ENCODE results near the gene WNK3.

The WNK3 gene

DNA sequence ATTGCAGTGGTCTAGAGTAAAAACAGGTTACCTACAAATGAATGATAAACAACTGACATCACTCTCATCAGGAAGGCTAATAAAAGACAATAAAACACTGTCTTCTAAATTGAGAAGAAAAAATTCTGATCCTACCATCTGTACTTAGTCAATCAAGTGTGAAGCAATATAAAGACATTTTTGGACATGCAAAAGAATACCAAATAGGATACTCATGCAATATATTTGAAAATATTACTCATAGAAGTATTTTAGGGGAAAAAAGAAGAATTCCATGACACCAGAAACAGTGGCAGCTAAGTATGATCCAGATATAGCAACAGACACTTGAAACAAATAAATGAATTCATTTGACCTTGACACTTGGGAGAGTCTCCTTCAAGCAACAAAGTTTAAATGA, 111.0 kb downstream of the WNK3 start:
- no peak for FAIRE-seq
- DNase-seq (ENCODE audit: low spot score) = no peak

DNA sequence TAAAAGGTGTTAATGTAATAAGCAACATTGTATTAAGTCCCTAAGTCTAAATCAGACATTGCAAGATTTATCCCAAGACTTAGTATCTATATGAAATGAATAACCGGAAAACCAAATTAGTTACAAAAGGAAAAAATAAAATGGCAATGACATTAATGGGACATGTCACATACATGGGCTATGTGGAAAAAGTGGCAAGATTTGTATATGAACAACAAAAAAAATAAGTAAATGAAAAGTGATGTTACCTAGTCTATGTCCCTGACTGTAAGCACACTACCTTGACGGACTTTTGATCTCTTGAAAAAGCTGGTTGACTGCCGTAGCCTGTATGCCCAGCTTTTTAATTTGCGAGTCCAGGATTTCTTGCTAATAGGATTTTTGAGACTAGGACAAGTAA, 119.3 kb downstream of the WNK3 start:
- DNase-seq (ENCODE audit: low spot score) = no peak
- no peak for FAIRE-seq

DNA sequence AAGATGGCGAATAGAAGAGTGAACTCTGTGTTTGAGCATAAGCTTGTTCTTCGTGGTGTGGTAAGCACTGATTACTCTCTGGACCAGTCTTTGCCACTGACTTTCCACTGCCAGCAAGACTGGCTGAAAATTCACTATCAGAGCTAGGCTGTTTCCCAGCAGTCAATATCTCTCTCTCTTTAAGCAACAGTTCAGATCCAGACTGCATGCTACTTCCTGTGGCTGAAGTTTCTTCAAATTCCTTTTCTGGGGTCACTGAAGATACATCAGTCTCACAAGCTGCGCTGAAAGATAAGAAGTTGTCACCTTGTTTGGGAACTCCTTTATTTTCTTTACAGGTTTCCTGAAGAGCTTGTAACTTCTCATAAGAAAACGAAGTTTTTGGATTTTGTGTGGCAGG, 120.8 kb downstream of the WNK3 start:
- DNase-seq (ENCODE audit: low spot score) (no peak), FAIRE-seq (no peak)

DNA sequence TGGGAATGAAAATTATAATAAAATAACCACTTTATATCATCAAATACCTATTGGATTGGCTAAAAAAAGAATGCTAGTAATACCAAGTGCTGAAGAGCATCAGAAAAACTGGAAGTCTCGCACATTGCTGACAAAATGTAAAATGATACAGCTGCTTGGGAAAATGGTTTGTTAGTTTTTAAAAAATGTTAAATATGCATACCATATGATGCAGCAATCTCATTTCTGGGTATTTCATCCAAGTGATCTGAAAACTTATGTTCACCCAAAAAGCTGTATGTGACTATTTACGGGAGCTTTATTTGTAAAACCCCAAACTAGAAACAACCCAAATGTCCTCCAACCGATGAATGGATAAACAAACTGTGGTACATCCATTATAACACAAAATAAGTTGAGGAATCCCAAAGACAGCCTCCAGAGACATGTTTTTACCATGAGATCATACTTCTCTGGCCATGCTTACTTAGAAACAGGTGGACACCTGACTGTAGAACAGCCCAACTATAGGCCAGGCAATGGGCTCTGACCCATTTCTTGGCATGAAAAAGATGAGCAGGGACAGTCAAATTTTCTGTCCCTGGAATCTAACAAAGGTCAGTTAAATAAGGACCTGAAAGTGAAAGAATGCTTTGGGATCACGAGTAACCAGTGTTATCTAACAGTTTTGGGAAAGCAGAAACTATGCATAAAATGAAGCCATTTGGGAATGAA, 127.3 kb downstream of the WNK3 start:
- no peak for FAIRE-seq
- peak; percentile 5 for DNase-seq (ENCODE audit: low spot score)

DNA sequence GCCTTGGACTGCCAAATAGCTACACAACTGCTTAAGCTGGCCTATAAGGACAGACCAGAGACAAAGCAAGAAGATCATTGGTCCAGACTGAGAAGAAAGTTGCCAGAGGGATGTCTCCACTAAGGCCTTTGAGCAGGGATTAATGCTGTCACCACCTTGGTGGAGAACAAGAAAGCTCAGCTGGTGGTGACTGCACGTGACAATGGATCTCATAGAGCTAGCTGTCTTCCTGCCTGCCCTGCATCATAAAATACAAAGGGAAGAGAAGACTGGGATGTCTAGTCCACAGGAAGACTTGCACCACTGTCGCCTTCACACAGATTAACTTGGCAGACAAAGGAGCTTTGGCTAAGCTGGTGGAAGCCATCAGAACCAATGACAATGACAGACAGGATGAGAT, 134.3 kb downstream of the WNK3 start:
- no peak for FAIRE-seq
- DNase-seq (ENCODE audit: low spot score) = no peak

DNA sequence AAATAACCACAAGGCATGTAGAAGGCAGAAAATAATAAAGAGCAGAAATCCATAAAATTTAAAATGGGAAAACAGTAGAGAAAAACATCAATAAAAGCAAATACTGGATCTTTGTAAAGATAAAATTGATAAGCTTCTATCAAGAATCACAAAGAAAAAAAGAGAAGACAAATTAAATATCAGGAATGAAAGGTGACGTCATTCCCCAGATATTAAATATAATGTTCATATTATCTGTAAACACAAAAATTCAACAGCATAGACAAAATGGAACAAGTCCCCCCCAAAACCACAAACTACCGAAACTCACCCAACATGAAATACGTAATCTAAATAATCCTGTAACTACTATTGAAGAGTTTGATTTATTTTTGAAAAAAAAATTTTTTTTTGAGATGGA, 144.2 kb downstream of the WNK3 start:
- FAIRE-seq = no peak
- no peak for DNase-seq (ENCODE audit: low spot score)

DNA sequence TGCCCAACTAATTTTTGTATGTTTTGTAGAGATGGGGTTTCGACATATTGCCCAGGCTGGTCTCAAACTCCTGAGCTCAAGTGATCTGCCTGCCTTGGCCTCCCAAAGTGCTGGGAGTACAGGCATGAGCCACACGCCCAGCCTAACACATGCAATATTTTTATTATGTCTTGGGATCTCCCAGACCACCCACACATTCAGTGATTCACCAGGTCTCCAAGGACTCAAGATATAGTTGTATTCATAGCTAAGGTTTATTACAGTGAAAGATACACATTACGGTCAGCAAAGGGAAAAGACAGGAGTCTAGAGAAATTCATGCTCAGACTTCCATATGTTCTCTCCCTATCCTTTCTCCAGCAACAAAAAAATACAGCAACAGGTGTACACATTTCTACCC, 149.3 kb downstream of the WNK3 start:
- no peak for FAIRE-seq
- DNase-seq (ENCODE audit: low spot score) = no peak

DNA sequence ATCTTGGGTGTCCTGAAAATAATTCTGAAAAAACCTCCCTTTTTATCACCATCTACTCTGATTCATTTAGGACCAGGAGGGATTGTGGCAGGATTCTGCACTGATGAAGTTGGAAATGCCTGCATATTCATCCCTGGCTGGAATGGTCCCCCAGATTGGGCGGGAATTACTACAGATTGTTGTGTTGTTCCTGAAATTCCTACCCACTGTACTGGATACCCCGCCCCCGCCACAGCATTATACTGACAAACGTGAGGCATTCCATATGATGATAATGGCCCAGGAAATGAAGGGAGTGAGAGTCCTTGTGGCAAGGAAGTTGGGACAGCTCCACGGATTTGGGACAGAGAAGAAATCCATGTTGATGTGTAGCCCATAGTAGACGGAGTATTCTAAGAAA, 159.6 kb downstream of the WNK3 start:
- DNase-seq (ENCODE audit: low spot score) = no peak
- no peak for FAIRE-seq

DNA sequence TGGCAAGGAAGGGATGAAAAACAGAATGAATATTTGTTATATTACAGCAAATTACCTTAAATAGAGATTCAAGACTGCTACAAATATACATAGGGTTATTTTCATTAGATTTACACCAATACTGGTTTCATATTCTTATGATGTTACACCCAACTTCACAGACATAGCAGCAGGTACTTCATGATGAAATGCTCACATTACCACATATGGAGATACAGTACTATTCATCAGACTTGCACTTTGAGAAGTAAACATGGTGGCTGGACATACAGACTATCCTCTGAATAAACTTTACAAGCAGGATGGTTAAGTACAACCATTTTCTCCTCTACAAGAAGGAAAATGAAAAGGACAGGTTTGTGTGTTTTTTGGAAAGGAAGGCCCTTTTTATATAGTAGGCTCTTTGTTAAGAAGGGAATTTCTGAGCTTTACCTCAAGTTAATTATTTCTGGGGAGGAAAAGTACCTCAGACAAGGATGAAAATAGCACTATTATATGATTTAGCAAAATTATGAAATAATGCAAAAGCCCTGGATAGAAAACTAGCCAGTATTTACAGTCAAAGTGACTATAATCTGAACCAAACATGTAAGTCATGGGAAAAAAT, 162.8 kb downstream of the WNK3 start:
- DNase-seq (ENCODE audit: low spot score) (no peak), FAIRE-seq (no peak)

DNA sequence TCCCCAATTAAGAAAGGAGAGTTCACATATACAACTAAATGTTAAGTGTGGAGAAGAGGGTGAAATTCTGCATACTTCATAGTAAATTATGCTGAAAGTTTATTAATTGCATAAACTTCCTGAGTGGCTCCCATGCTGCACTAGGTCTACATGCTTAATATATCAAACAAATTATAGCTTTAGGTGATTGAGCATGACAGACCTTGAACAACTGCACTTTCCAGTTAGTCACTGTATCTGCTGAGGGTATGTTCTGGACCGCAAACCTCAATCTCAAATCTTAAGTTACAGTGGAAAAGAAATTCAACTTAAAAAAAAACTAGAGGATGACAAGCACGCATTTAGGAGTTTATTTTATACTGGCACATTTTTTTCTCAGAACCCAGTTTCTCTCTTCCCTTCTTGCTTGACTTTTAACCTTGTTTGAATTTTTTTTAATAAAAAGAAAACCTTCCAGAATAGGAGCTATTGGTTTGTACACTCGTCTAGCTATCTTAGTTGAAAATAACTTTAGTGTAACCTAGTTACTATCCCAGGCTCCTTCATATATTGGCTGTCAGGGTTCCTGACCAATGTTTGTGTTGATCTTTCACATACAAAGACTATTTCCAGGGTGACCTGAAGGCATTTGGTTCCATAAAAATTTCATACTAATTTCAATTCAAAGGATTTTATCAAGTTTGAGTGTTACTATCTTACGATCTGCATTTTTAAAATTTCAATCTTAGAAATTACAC, 164.6 kb downstream of the WNK3 start:
- no peak for FAIRE-seq
- DNase-seq (ENCODE audit: low spot score) = no peak

DNA sequence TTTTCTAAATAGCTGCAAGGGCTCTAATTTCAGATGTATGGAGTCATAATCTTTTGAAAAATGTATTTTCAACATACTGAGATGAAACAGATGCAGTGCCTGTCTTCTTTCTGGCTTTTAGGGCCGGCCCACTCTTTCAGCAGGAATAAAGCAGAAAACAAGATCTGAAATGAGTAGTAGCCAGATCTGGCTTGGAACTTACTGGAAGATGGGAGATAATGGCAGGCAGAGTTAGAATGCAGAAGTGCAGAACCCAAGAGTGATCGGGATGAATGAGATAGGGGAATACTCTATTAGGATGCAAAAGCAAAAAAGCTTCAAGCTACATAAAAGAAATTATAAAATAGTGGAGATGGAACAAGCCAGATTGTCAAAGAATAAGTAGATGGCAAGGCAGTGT, 173.4 kb downstream of the WNK3 start:
- DNase-seq (ENCODE audit: low spot score) = no peak
- no peak for FAIRE-seq

DNA sequence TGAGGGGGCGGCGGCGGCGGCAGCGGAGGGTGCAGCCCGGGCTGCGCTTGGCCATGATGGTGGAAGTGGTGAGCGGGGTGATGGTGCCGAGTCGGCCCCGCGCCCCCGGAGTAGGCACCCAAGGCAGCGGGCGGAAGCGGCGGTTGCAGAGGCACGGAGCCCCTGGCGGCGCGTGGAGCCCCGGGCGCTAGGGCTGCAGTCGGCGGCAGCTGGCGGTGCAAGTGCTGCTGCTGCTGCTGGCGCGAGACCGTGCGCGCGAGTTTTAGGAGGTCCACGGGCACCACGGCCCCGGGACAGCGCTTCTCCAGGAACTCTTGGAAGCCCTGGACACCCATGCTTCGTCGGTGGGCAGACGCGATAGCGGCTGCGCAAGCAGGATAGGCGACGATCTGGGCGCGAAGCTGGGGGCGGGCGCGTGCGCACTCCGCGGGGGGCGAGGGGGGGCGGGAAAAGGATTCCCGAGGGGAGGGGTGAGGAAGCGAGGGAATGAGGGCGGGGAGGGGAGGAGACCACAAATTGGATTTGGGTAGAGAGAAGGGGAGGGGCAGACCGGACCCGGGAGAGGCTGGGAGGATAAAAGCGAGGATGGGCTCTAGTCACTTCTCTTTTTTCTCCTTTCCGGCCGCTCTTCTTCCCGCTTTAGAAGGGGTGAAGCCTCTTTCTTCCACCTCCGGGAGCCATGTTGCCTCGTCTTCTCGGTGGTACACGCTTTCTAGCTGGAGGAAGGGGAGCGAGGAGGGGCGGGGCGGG, 174.8 kb downstream of the WNK3 start, which contains the start of gene FAM120C:
TSS of gene FAM120C (minus strand) at position 391 of the 750 bp plus-strand sequence. CDS start at position 335, 56 bp downstream.
- peak; percentile 86 for DNase-seq (ENCODE audit: low spot score)
- FAIRE-seq = no peak

DNA sequence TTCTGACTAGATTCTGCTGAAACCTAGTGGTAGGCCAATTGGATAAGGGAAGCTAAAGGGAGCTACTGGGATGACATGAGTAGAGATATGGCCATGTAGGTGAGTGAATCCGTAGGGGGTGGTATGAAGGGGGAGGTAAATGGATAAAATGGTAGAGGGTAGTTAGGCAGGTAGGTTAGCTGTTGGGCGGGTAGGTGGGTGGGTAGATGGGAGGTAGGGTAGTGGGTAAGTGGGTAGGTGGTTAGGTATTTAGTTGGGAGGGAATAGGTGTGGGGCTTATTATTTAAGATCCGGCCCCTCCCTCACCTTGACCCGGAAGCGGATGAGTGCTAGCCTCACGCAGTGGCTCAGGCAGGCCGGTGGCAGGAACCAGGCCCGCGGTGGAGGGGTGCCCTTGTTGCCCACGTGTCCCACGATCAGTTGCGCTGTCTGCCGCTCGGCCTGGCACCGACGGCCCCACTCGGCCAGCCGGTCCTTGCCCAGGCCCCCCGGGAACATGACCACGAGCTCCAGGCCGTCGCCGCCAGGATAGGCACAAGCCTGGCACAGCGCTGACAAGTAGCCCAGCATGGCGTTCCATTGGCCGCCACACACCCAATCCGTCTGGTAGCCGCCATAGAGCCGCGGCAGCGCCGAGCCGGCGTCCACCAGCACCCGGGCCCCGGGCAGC, 175.5 kb downstream of the WNK3 start:
- FAIRE-seq (peak; percentile 69), DNase-seq (ENCODE audit: low spot score) (peak; percentile 66)

DNA sequence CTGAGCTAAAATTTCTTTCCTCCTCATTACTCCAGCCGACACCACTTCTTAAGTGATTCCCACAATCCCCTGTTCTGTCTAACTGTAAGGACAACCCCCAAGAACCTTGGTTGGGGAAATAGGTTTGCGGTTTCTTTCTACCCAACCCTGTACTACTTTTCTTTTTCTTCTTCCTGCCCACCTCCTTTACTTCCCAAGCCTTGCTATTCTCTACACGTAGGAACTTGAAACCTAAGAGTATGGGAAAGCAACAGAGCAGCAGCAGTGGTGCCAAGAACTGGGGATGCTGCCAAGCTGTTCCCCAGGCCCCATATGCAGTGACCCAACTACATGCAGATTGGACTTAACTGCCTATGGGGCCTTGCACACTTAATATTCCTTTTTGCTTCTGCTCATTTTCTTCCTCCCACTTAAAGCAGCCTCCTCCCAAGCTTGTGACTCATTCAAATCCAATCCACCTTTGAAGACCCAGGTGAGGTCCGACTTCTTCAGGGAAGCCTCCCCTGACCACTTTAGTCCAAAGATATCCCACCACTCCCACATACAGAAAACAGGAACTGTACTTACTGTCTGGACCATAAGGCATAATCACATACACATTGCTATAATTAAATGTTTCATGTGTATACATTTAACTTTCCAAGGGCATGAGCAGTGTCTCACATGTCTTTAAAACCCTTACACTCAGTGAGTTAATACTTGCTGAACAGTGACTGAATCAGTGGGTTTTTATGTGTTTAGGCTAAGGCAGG, 176.5 kb downstream of the WNK3 start:
- DNase-seq (ENCODE audit: low spot score) (no peak), FAIRE-seq (no peak)

DNA sequence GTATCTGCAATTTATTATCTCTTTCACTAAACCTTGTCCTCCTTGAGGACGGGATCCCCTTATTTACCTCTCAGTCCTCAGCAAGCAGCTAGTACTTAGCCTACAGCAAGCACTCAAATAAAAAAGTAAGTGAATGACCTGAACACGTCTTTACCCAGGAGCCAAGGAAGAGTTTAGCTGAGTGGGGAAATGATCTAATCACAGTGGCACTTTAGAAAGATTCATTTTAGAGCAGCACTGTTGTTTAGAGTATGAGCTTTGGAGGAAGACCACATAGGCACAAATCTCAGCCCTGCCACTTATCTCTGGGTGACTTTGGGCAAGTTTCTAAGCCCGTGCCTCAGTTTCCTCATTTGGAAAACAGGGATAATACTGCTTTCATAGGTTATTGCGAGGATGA, 177.4 kb downstream of the WNK3 start:
- no peak for FAIRE-seq
- DNase-seq (ENCODE audit: low spot score) = no peak

DNA sequence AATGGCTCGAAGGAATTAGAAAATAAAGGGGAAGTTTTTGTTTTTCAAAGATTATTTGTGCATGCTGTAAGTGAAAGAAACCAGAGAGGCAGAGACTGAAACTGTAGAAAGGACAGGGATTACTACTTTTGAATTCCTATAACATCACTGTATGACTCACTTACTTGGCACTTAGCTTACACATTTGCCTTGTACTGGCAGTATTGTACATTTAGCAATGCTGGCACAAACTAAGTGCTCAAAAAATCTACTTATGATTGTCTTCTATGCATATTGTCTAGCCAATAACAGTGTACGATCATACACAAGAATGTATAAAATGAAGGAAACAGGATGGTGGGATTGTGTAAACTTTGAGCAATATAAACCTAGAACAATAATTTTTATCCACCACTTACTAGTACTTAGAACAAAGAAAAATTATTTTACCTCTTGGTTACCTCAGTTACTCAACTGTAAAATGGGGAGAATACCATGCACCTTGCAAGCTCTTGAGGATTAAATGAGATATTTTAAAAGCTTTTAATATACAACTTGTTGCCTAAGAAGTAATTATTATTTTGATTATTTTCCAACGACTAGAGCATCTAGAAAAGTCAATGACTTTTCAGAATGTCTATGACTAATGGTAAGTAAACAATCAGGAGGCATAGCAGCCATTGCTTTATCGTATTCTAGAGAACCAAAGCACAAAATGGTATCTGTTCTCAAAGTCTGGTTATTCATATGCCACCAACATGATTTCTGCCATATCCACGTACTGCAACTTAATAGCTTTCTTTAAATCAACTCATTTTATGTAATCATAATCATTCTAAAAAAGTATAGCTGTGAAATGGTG, 179.5 kb downstream of the WNK3 start:
- DNase-seq (ENCODE audit: low spot score) (peak; percentile 16), FAIRE-seq (no peak)

DNA sequence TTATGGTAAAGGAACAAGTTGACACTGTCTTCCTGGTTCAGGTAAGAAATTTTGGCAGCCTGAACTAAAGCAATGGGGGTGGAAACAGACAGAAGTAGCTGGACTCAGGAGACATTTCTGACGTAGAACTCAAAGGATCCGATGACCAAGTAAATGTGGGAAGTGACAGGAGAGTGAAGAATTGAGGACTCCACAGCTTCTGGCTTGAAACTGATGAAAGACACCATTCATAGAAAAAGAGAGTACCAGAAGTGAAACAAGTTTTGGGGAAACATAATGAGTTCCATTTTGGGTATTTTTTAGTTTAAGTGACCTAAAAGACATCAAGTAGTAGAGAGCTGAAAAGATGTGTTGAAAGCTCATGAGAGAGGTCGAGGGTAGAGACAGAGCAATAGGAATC, 180.5 kb downstream of the WNK3 start:
- DNase-seq (ENCODE audit: low spot score) (no peak), FAIRE-seq (no peak)

DNA sequence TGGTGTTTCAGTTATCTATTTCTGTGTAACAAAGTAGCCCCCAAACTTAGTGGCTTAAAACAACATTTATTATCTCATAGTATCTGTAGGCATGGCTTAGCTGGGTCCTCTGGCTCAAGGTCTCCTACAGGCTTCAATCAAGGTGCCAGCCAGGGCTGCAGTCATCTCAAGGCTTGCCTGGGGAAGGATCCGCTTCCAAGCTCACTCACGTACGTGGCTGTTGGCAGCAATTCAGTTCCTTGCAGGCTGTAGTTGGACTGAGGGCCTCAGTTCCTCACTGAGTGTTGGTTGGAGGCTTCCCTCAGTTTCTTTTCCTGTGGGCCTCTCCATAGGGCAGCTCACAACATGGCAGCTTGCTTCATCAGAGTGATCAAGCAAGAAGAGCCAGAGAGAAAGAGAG, 184.1 kb downstream of the WNK3 start:
- no peak for FAIRE-seq
- DNase-seq (ENCODE audit: low spot score) = no peak

DNA sequence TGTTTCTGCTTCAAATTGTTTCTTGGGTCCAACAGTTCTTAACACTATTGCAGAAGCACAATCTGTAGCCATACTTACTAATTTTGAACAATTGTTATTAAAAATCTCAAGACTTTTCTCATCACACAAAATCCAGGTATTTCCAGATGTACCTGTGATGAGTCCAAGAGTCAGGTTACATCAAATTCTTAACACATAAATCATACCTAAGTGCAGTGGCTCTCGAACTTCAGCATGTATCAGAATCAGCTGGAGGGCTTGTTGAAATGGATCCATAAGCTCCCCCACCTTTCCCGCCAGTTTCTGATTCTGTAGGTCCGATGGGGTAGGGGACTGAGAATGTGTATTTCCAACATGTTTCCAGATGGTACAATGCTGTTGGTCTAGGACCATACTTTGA, 185.4 kb downstream of the WNK3 start:
- DNase-seq (ENCODE audit: low spot score) (no peak), FAIRE-seq (no peak)

Data from urothelium cell line (cell line).